ENCODE measurements around the gene HAPLN1.

Gene HAPLN1

DNA sequence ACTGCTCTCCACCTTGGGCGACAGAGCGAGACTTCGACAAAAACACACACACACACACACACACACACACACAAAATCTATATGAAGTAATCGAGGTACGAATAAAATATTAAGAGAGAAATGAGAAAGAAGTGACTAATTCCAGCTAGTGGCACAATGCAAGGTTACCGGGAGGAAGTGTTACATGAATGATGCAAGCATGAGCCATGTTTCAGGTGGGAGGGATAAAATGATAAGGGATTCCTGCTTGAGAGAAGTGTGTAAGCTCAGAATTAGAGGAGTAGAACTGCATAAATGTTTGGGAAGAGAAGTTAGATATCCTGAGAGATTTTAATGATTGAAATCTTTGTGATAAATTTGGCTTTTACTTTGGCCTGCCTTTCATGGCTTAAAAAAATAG, 18.8 kb downstream of the HAPLN1 start:
- no peak overlapping the region for H3K9ac ChIP-seq (ENCODE audit: low read depth in 1 of 2, low read length in 2 of 2)
- H3K36me3 ChIP-seq (ENCODE audit: control insufficient read depth in 1 of 2, insufficient read depth in 2 of 2, low read length in 2 of 2), result no peaks in the 10 kb centered on the region
- no peaks in the 10 kb centered on the region for H3K4me1 ChIP-seq (ENCODE audit: control insufficient read depth in 1 of 2, insufficient read depth in 2 of 2, low read length in 2 of 2)
- no peak overlapping the region for H3K4me3 ChIP-seq (ENCODE audit: low read depth in 1 of 2, low read length in 2 of 2)
- no peaks in the 10 kb centered on the region for H3K27me3 ChIP-seq (ENCODE audit: control insufficient read depth in 1 of 2, insufficient read depth in 2 of 2, low read length in 2 of 2)
- no peaks in the 10 kb centered on the region for H3K9me3 ChIP-seq (ENCODE audit: control insufficient read depth in 1 of 2, low read length in 2 of 2)
- no peak overlapping the region for H3K27ac ChIP-seq (ENCODE audit: low read depth, low read length)

DNA sequence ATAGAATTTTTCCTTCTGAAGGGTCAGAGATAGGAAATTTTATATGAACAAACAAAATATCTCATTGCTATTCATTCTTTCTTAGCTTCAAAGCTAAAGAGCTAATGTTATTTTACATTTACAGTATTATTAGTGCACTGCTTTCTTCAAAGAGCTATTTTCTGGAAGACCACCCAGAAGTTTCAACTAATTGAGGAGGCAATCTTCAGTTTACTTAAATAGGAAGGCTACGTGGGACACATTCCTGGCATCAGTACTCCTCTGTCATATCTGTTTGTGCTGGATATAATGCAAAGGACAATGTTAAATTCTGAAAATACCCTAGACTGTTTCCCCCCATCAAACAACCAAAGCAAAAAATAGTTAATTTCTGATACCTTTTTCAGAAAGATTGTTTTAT, 30.8 kb downstream of the HAPLN1 start:
- Histone ChIP-seq H3K36me3 (ENCODE audit: control insufficient read depth in 1 of 2, insufficient read depth in 2 of 2, low read length in 2 of 2) (no peaks in the 10 kb centered on the region), H3K9me3 (ENCODE audit: control insufficient read depth in 1 of 2, low read length in 2 of 2) (no peaks in the 10 kb centered on the region), H3K4me3 (ENCODE audit: low read depth in 1 of 2, low read length in 2 of 2) (no peak overlapping the region), H3K27me3 (ENCODE audit: control insufficient read depth in 1 of 2, insufficient read depth in 2 of 2, low read length in 2 of 2) (no peaks in the 10 kb centered on the region), H3K9ac (ENCODE audit: low read depth in 1 of 2, low read length in 2 of 2) (no peak overlapping the region), H3K4me1 (ENCODE audit: control insufficient read depth in 1 of 2, insufficient read depth in 2 of 2, low read length in 2 of 2) (no peaks in the 10 kb centered on the region), H3K27ac (ENCODE audit: low read depth, low read length) (no peak overlapping the region)

DNA sequence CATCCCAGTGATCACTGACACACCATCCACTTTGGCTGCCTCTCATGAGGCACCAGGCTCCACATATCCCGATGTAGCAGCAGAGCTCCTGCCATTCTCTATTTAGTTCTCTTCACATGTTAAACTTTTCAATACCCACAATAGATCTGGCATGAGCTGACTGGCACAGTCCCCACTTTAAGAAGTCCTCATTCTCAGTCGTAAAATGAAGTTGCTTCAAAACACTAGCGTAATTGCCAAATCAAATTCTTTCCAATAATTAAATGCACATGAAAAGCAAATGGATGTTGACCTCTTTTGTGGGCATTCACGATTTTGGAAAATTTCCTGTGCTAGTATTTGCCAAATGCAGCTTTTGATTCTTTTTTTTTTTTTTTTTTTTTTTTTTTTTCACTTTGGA, 32.4 kb downstream of the HAPLN1 start:
- no peaks in the 10 kb centered on the region for H3K27me3 ChIP-seq (ENCODE audit: control insufficient read depth in 1 of 2, insufficient read depth in 2 of 2, low read length in 2 of 2)
- no peaks in the 10 kb centered on the region for H3K9me3 ChIP-seq (ENCODE audit: control insufficient read depth in 1 of 2, low read length in 2 of 2)
- no peak overlapping the region for H3K27ac ChIP-seq (ENCODE audit: low read depth, low read length)
- no peak overlapping the region for H3K4me3 ChIP-seq (ENCODE audit: low read depth in 1 of 2, low read length in 2 of 2)
- no peak overlapping the region for H3K9ac ChIP-seq (ENCODE audit: low read depth in 1 of 2, low read length in 2 of 2)
- no peaks in the 10 kb centered on the region for H3K4me1 ChIP-seq (ENCODE audit: control insufficient read depth in 1 of 2, insufficient read depth in 2 of 2, low read length in 2 of 2)
- no peaks in the 10 kb centered on the region for H3K36me3 ChIP-seq (ENCODE audit: control insufficient read depth in 1 of 2, insufficient read depth in 2 of 2, low read length in 2 of 2)

DNA sequence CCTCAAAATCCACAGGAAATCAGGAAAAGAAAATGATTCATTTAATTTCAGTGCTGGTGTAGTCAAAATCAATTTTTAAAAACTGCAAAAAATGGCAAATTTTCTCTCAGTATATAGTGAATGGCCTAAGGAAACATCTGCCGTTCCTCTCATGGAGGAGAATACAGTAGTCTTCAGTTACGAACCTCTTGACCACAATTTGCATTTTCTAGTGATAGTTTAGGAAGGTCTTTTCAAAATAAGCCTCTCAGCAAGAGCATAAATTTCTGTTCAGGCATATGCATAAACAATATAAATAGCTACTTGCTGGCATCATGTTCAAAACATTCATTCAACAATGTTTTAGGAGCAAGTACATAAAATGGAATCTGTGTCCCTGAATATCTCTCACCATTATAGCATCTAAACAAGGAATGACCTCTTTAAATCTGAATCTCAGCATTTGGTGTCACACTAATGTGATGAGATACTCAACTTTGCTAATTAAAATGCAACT, 33.5 kb downstream of the HAPLN1 start:
- Histone ChIP-seq H3K4me1 (ENCODE audit: control insufficient read depth in 1 of 2, insufficient read depth in 2 of 2, low read length in 2 of 2) (no peaks in the 10 kb centered on the region), H3K27me3 (ENCODE audit: control insufficient read depth in 1 of 2, insufficient read depth in 2 of 2, low read length in 2 of 2) (no peaks in the 10 kb centered on the region), H3K36me3 (ENCODE audit: control insufficient read depth in 1 of 2, insufficient read depth in 2 of 2, low read length in 2 of 2) (no peaks in the 10 kb centered on the region), H3K4me3 (ENCODE audit: low read depth in 1 of 2, low read length in 2 of 2) (no peak overlapping the region), H3K9me3 (ENCODE audit: control insufficient read depth in 1 of 2, low read length in 2 of 2) (no peaks in the 10 kb centered on the region), H3K27ac (ENCODE audit: low read depth, low read length) (no peak overlapping the region), H3K9ac (ENCODE audit: low read depth in 1 of 2, low read length in 2 of 2) (no peak overlapping the region)

DNA sequence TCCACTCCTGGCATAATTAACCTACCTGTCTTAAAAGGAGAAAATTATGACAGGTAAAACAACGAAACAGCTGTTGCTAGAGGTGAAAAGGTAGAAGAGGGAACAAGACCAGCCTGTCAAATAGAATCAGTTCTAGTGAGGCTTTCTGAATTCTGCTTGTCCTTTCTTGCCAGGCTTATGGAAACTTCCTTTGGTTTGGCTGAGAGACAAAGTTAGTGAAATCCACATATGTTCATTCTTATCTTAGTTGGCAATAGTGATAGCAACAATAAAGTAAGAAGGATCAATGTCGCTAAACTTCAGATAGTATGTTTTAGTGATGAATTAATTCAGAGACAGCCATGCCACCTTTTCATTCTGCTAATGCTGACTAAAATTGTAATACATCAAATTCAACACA, 34.4 kb downstream of the HAPLN1 start:
- no peak overlapping the region for H3K27ac ChIP-seq (ENCODE audit: low read depth, low read length)
- H3K36me3 ChIP-seq (ENCODE audit: control insufficient read depth in 1 of 2, insufficient read depth in 2 of 2, low read length in 2 of 2), result no peaks in the 10 kb centered on the region
- H3K4me3 ChIP-seq (ENCODE audit: low read depth in 1 of 2, low read length in 2 of 2), result no peak overlapping the region
- H3K4me1 ChIP-seq (ENCODE audit: control insufficient read depth in 1 of 2, insufficient read depth in 2 of 2, low read length in 2 of 2), result no peaks in the 10 kb centered on the region
- no peak overlapping the region for H3K9ac ChIP-seq (ENCODE audit: low read depth in 1 of 2, low read length in 2 of 2)
- H3K27me3 ChIP-seq (ENCODE audit: control insufficient read depth in 1 of 2, insufficient read depth in 2 of 2, low read length in 2 of 2), result no peaks in the 10 kb centered on the region
- H3K9me3 ChIP-seq (ENCODE audit: control insufficient read depth in 1 of 2, low read length in 2 of 2), result no peaks in the 10 kb centered on the region

DNA sequence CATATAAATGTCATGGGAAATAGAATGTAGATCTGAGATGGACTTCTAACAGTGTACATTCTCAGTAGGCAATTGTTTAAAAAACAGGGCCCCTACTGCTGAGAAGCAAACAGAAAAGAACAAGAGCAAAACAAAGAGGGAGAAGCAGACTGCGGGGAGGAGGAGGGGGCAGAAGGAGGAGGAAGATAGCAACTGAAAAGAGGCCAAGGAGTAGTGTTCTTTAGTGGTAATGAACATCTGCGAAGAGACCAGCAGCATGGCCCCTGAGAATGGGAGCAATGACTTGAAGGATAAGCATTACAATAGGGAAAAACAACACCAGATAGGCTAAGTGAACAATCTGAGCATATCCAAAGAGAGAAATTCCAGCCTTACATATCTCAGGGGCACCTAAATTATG, 36.8 kb downstream of the HAPLN1 start:
- Histone ChIP-seq H3K4me3 (ENCODE audit: low read depth in 1 of 2, low read length in 2 of 2) (no peak overlapping the region), H3K9me3 (ENCODE audit: control insufficient read depth in 1 of 2, low read length in 2 of 2) (no peaks in the 10 kb centered on the region), H3K4me1 (ENCODE audit: control insufficient read depth in 1 of 2, insufficient read depth in 2 of 2, low read length in 2 of 2) (no peaks in the 10 kb centered on the region), H3K36me3 (ENCODE audit: control insufficient read depth in 1 of 2, insufficient read depth in 2 of 2, low read length in 2 of 2) (no peaks in the 10 kb centered on the region), H3K9ac (ENCODE audit: low read depth in 1 of 2, low read length in 2 of 2) (no peak overlapping the region), H3K27ac (ENCODE audit: low read depth, low read length) (no peak overlapping the region), H3K27me3 (ENCODE audit: control insufficient read depth in 1 of 2, insufficient read depth in 2 of 2, low read length in 2 of 2) (no peaks in the 10 kb centered on the region)

DNA sequence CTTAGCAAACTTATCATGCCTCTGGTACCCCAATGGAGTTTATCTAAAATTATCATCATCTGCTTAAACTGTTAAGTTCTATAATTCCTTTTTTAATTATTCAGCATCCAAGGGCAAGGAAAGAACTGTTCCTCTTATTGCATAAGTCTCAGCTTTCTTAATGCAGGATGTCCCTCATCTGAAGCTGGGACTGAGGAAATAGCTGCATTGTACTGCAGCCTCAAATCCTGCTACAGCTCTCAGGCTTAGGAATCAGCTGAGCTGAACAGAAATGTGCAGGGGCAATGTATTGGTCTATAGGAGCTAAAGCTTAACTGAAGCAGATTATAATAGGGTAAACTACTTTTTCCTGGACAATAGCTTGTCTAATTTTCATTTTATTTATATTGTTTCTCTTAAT, 48.0 kb downstream of the HAPLN1 start:
- Histone ChIP-seq H3K27ac (ENCODE audit: low read depth, low read length) (no peak overlapping the region), H3K9ac (ENCODE audit: low read depth in 1 of 2, low read length in 2 of 2) (no peak overlapping the region), H3K36me3 (ENCODE audit: control insufficient read depth in 1 of 2, insufficient read depth in 2 of 2, low read length in 2 of 2) (no peaks in the 10 kb centered on the region), H3K9me3 (ENCODE audit: control insufficient read depth in 1 of 2, low read length in 2 of 2) (no peaks in the 10 kb centered on the region), H3K27me3 (ENCODE audit: control insufficient read depth in 1 of 2, insufficient read depth in 2 of 2, low read length in 2 of 2) (no peaks in the 10 kb centered on the region), H3K4me1 (ENCODE audit: control insufficient read depth in 1 of 2, insufficient read depth in 2 of 2, low read length in 2 of 2) (no peaks in the 10 kb centered on the region), H3K4me3 (ENCODE audit: low read depth in 1 of 2, low read length in 2 of 2) (no peak overlapping the region)

DNA sequence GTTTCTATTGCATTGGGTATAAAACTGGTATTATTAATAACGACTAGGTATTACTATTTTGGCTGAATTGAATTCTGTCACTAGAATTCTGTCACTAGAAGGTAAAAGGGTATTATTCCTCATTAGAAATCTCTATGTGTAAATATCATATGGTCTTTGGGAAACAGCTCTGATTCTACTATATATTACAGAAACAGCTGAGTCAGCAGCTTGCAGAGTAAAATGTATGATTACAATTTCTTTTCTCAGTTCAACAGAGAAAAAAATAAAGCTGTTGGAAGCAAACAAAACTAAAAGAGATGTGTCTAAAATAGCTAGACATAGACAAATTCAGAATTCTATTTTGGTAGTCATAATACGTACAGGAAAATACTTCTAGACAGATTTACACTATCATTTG, 48.5 kb downstream of the HAPLN1 start:
- Histone ChIP-seq H3K27me3 (ENCODE audit: control insufficient read depth in 1 of 2, insufficient read depth in 2 of 2, low read length in 2 of 2) (no peaks in the 10 kb centered on the region), H3K9ac (ENCODE audit: low read depth in 1 of 2, low read length in 2 of 2) (no peak overlapping the region), H3K9me3 (ENCODE audit: control insufficient read depth in 1 of 2, low read length in 2 of 2) (no peaks in the 10 kb centered on the region), H3K4me1 (ENCODE audit: control insufficient read depth in 1 of 2, insufficient read depth in 2 of 2, low read length in 2 of 2) (no peaks in the 10 kb centered on the region), H3K27ac (ENCODE audit: low read depth, low read length) (no peak overlapping the region), H3K4me3 (ENCODE audit: low read depth in 1 of 2, low read length in 2 of 2) (no peak overlapping the region), H3K36me3 (ENCODE audit: control insufficient read depth in 1 of 2, insufficient read depth in 2 of 2, low read length in 2 of 2) (no peaks in the 10 kb centered on the region)

DNA sequence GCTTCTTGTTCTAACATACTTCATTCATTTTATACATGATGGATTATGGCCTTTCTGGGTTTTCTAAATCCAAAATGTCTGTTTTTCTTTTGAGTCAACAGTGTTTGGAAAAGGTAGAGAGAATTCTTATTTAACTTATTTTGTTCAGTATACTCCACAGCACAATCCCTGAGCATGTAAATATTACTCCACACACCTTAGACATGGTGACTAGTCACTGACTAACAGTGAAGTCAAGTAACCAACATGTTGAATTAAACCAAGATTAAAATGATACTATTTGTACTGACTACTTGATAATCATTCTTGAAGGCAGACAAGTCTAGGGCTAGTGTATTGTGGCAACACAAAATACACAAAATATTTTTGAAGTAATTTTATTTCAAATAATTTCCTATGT, 55.0 kb downstream of the HAPLN1 start:
- Histone ChIP-seq H3K27ac (ENCODE audit: low read depth, low read length) (no peak overlapping the region), H3K9ac (ENCODE audit: low read depth in 1 of 2, low read length in 2 of 2) (no peak overlapping the region), H3K36me3 (ENCODE audit: control insufficient read depth in 1 of 2, insufficient read depth in 2 of 2, low read length in 2 of 2) (no peaks in the 10 kb centered on the region), H3K27me3 (ENCODE audit: control insufficient read depth in 1 of 2, insufficient read depth in 2 of 2, low read length in 2 of 2) (no peaks in the 10 kb centered on the region), H3K9me3 (ENCODE audit: control insufficient read depth in 1 of 2, low read length in 2 of 2) (no peaks in the 10 kb centered on the region), H3K4me1 (ENCODE audit: control insufficient read depth in 1 of 2, insufficient read depth in 2 of 2, low read length in 2 of 2) (no peaks in the 10 kb centered on the region), H3K4me3 (ENCODE audit: low read depth in 1 of 2, low read length in 2 of 2) (no peak overlapping the region)

DNA sequence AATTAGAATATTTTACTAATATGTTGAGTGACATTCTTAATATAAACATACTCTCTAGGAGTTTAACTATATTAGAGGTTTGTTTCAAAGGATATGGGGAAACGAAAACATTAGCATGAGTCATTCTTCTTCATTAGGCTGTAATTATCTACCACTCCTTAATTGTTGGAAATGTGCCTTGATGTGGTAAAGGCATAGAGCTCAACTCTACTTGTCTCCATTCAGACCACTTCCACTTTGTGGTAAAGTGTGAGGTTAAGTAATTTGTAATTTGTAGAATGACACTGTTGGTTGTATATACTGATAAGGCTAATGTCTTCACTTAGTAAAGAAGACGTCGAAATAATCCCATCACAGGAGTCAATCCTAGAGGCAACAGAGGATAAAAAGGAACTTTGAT, 58.1 kb downstream of the HAPLN1 start:
- Histone ChIP-seq H3K9me3 (ENCODE audit: control insufficient read depth in 1 of 2, low read length in 2 of 2) (no peaks in the 10 kb centered on the region), H3K4me1 (ENCODE audit: control insufficient read depth in 1 of 2, insufficient read depth in 2 of 2, low read length in 2 of 2) (no peaks in the 10 kb centered on the region), H3K9ac (ENCODE audit: low read depth in 1 of 2, low read length in 2 of 2) (no peak overlapping the region), H3K4me3 (ENCODE audit: low read depth in 1 of 2, low read length in 2 of 2) (no peak overlapping the region), H3K36me3 (ENCODE audit: control insufficient read depth in 1 of 2, insufficient read depth in 2 of 2, low read length in 2 of 2) (no peaks in the 10 kb centered on the region), H3K27me3 (ENCODE audit: control insufficient read depth in 1 of 2, insufficient read depth in 2 of 2, low read length in 2 of 2) (no peaks in the 10 kb centered on the region), H3K27ac (ENCODE audit: low read depth, low read length) (no peak overlapping the region)

All from duodenal mucosa (tissue), 2 donors.